GM19043 (cell line): ENCODE measurements around the gene GPR135.

Source experiments
- ATAC-seq: cut with Tn5 transposase; IDR thresholded peaks from one replicate; pipeline ENCODE4 v1.9.1; 2021; ENCODE audit warnings: low read depth; ENCODE audit not compliant: unreplicated experiment

Gene GPR135, protein sequence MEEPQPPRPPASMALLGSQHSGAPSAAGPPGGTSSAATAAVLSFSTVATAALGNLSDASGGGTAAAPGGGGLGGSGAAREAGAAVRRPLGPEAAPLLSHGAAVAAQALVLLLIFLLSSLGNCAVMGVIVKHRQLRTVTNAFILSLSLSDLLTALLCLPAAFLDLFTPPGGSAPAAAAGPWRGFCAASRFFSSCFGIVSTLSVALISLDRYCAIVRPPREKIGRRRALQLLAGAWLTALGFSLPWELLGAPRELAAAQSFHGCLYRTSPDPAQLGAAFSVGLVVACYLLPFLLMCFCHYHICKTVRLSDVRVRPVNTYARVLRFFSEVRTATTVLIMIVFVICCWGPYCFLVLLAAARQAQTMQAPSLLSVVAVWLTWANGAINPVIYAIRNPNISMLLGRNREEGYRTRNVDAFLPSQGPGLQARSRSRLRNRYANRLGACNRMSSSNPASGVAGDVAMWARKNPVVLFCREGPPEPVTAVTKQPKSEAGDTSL

DNA sequence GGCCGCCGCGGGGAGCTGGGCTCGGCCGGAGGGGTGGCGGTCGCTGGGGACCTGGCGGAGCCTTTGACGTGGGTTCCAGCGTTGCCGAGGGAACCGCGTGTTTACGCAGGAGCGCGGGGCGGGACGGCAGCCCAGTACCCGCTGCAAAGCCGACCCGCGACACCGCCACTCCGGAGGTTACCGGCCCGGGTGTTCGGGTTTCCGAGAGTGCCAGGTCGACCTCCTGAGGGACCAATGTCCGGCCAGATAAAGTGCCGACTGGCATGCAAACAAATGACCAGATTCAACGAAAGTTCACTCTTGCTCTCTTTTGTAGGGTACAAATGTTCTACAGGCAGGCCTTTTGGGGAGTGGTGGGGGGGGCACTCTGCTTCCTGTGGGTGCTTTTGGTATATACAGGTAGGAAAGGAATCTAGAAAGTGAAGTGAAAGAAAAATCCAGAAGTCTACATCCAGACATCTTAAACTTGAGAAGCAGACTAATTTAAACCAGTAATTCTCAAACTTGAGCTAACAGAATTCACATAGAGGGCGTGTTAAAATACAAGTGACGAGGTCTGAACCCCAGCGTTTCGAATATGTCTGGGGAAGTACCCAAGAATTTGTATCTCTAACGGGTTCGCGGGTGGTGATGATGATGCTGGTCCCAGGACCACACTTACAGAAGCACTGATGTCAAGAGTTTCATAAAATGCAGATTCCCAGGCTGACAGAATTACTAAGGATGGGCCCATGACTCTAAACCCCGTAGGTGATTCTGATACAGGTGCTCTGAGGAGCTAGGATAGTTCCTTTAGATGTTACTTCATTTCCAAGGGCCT, at the start of gene GPR135:
Gene GPR135, minus strand, starts transcription at position 65 of the 820 bp plus-strand sequence. CDS start 154 bp downstream, outside the sequence.
- peak; percentile 20 for ATAC-seq

DNA sequence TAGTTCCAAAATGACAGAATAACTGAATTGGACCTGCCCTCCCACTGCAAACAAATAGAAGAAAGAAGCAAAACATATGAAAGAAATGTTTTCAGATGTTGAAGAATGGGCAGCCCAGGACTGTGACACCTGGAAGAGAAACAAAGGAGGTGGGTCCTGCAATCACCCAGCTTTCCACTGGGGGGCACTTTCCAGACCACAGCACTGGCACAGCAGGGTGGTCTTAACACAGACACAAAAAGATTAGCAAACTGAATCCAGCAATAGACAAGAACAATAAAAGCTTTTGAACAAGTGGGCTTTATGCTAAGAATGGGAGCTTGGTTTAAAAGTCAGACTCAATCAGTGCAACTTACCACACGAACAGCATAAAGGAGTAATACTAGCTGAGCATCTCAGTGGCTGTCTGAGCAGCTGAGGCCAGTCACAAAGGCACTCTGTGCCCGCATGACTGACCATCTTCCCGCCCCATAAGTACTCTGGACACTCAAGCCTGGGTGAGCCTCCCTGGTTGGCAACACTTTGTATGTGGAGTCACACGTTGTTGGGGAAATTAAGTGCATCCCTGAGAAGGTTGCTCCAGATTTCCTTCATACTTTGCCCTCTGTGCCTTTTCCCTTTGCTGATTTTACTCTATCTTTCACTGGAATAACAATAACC, 46.9 kb upstream of the GPR135 start:
- ATAC-seq: no peak

DNA sequence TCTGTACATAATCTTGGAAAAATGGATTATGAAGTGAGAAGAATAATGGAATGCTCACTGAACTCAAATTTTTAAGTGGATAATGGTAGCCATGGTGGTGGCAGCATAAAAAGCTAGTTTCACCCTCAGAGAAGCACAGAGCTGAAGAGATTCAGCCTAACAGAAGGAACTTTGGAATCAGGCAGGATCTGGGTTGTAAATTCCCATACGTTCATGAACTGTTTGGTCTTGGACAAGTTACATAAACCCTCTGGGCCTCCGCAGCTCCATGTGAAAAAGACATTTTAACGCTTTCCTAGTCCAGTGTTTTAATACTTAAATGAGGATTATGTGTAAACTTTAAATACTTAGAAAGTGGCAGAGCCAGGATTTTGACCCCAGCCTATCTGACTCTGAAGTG, 45.8 kb upstream of the GPR135 start:
- no peak for ATAC-seq

DNA sequence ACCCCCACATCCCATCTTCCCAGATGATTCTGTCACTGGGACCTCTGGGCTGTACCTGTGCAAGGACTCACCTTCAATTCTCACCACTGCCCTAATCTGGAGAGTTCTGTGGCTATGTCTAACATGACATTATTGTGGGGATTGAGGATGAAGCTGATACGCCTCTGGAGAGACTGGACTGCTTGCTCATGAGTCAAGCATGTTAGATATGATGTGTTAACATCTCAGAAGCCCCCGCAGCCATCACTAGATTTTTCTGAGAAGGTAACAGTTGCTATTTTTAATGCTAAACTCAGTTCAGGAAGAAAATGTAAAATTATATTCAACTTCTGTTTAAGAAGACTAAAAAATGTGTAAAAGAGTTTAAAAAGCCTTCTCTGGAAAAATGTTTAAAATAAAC, 44.8 kb upstream of the GPR135 start:
- no peak for ATAC-seq

DNA sequence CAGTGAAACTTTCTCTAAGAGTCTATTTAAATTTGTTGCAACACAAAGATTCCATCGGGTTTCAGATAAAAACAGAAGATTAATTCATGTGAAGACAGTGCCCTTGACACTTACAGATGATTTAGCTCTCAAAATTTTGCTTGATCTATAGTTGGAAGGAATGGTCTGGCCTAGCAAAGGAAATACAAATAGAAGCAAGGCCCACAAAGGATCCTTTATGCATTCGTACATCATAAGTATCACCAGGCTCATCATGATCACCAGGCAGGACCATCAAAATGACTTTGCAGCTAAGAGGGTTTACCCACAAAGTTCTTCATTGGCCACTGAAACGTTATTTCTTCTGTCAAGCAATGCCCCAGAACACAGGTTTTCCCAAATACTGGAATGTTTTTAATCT, 43.9 kb upstream of the GPR135 start:
- ATAC-seq: no peak

DNA sequence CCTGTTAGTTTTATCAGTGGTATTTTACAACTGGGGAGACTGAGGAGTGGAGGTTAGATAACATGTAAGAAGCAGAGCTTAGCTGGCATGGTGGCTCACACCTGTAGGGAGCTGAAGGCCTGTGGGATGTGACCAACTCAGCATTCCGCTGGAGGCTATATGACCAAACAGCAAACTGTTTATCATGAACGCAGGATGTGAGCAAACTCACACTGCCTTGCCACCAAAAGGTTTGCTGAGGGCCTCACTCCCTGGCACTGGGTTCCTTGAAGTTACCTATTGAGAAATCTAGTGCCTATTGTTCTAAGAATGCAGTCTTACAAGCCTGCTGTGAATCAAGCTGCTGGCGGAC, 42.5 kb upstream of the GPR135 start:
- ATAC-seq: no peak

DNA sequence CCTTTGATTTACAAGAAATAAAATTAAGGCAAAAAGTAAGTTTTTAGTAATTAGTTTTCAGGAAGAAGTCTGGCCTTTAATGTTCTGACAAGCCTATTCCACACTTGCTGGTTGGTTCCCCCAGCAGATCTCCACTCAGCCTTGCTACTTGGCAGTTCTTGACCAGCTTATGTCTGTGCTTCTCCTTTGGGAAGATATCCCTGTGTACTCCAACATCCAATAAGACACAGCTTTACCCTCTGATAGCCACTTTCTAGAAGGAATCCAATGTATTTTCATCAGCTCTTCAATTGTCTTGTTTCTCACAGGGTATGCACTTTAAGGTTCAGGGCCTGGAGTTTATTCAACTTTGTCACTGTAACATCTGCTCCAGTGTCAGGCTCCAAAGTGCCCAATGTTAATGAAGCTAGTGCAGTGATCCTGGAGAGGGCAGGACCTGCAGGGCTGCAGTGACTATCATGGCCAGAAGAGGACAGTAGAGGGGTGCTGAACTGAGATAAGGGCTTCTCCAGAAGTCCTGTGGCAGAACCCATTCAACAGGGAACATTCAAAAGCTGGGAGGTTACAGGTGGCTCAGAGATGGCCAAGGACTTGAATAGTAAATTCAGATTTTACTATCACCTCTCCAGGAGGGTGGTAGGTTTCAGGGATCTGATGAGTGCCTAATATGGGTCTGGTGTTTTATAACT, 42.0 kb upstream of the GPR135 start:
- peak; percentile 69 for ATAC-seq

DNA sequence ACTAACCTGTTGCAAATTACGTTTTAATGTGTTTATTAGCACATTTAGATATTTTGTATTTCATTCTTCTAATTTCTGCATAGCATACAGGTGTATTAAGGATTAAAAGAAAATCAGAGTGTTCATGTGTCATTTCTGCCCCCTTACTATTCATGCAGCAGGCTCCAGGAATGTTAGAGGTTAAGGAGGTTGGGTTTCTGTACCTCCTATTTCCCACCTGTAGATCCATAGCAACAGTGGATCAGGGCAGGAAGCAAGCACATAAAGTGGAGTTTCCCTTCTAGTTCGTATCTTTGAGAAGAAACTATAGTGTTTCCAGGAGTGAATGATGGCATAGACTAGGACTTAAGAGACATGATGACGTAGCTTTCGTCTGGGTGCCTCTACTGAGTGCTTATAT, 38.1 kb upstream of the GPR135 start:
- no peak for ATAC-seq

DNA sequence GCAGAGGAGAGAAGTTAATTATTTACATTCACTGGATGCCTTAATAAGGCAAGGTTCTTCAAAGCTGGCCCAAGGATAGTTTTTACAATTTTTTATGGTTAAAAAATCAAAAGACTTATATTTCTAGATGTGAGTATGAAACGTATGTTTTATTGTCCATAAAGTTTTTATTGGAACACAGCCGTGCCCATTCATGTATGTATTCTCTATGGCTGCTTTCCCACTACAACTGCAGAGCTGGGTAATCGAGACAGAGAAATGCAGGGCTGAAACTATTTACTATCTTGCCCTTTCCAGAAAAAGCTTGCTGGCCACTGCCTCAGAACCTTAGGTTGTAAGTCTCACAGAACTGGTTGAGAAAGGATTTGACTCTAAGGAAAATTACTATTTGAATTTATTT, 35.6 kb upstream of the GPR135 start:
- ATAC-seq: no peak

DNA sequence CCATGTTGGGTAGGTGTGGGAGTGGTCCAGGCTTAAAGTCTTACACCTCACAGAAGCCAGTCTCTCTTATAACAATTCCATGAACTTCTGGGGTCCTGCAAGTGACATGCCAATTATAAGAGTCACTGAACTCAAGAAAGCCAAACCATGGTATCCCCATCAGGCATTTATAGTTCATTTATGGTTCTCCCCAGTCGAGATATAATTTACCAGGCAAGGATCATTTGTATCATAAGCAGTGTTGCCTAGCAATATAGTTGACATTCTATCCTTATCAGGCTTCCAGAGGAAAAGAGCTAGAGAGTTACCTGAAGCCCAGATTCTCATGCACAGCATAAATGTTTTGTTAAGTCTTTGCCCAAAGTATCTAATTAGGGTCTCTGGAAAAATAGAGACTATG, 27.2 kb upstream of the GPR135 start:
- ATAC-seq: no peak

DNA sequence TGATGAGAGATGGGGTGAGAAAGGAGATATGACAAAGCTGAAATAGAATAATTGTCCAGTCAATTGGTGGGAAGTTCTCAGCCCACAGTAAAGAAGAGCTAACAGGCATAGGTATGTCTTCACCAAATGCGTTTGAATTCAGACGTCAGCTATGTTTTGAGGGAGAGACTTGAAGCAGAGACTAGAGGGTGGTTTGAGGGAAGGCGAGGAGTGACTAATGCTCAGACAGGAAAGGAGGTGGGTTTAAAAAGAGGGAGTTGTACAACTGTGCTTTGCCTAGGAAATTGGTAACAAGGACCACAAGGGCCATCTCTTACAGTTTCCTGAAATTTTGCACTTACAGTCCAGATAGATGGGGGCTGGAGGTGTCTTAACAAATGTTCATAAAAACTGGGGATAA, 25.6 kb upstream of the GPR135 start:
- no peak for ATAC-seq

DNA sequence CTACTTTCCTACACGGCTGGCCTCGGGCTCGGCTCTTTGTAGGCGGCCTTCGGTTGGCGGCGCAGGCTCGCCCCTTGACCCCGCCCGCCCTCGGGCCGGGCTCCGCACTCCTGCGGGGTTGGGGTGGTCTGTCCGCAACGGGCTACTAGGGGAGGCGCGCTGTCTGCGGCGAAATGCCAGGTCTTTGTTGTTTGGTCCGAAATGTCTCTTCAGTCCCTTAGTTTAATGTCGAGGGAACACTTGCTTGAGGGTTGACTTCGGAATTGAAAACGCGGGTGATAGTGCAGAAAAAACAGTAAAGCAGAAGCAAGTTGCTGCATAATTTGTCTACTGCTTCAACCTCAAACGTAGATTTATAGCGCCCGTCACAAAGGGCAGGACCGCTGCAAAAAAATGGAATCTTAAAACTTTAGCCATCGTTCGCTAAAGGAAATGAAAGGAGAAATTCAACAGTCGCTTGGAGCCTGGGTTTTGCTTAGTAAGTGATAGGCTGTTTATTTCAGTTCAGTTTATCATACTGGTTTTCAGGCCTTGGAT, 19.5 kb upstream of the GPR135 start:
- ATAC-seq: peak; percentile 34

DNA sequence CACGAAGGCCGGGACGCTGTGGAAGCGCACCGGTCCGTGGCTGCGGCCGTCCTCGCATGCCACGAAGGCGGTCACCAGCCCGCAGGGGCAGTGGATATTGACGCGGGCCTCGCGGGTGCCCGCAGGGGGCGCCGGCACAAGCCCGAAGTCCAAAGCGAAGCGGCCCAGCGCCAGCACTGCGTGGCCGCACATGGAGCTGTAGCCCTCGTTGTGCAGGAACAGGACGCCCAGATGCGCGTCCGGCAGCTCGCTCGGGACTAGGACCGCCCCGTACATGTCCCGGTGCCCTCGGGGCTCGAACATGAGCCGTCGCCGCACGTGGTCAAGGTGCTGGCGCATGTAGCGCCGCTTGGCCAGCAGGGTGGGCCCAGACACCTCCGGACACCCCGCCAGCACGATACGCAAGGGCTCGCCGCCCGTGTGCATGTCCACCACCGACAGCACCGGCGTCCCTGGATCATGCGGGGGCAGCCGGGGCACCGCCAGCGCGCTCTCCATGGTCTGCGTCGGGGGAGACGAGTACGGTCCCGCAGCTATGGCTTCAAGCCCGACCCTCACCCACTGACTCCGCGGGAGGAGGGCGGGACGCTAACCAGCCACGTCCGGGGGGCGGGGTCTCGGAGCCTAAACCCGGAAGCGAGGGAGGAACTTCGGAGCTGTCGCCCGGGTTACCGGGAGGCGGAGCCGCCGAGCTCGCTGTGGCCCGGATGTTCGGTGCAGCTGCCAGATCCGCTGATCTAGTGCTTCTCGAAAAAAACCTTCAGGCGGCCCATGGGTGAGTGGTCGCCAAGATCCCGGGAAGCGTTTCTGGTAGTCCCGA, 18.8 kb upstream of the GPR135 start, which contains the start of the genes JKAMP and L3HYPDH:
Gene JKAMP, plus strand, starts transcription at position 699 of the 820 bp plus-strand sequence. Its CDS starts 73 bp downstream, at position 772.
Gene L3HYPDH, minus strand, starts transcription at position 590 of the 820 bp plus-strand sequence. Its CDS starts 92 bp downstream, at position 498.
- peak; percentile 77 for ATAC-seq

DNA sequence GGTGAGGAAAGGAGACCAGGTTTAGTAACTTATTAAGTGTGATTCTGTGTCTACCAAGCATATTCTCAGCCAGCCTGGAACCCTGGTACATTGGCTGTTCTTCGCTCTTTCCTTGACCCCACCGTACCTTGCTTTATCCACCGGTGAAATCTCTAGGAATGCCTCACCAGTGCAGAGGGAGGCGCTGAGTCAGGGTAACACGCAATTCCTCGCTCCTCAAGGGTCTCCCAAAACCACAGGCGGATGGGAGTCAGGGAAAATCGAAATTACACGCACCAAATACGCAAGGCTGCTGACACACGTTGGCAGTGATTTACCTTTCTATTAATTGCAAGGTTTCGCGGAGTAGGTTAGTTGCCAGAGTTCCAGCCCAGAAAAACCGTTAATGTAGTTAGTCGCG, 18.2 kb upstream of the GPR135 start:
- no peak for ATAC-seq

DNA sequence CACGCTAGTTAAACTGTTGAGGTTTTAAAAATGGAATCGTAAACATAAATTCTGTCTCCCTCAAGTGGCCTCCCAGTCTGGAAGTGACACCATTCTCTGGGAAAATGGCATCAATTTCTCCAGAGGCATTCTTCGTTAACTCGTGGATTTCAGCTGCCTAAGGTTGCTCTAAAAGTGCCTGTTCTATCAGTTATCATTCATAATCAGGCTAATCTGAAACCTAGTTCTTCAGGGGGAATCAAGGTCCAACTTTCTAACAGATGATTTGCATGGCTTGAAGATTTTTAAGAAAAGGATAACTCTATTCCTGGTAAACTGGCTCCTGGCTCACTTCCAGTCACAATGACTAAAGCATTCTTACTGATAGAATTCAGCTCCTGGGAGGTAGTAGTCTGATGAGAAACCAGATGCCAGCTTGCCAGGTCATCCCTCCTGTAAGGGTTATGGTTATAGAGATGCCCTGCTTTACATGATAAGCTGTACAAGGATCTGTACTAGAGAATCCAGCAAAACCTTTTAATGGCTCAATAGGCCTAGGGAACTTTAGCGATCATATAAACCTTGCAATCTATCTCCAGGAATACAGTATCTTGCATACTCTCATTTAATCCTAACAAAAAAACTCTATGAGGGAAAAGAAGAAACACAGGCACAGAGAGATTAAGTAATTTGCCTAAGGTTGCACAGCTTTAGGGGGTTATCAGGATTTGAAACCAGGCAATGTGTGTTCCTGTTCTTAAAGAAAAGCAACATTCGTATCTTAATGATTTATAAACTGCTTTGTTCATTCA, 17.6 kb upstream of the GPR135 start:
- ATAC-seq: no peak

DNA sequence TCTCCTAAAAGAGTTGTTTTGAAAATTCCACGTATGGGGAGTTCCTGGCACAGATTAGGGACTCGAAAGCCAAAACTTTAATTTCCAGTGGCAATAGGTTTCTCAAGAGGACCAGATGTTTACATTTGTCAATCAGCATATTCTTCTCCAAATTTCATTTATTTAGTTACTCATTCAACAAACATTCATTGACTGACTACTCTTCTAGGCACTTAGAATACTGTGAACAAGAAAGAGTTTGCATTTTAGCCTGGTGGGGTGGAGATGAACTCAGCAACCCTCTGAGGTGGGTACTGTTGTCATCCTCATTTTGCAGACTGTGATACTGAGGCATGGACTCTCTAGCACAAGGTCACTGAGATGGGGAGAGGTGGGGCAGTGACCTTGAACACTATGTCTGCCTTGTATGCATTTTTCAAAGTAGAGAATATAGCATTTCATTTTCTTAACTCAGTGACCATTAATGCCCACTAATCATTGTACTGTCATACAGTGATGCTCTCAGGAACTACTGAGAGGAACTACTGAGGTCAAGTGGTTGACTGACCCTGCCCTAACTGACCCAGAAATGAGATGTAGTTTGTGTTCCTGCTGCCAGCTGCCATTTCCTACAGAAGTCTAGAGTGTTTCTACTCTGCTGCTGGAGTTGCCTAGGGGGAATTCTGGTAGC, 16.8 kb upstream of the GPR135 start:
- ATAC-seq: no peak

DNA sequence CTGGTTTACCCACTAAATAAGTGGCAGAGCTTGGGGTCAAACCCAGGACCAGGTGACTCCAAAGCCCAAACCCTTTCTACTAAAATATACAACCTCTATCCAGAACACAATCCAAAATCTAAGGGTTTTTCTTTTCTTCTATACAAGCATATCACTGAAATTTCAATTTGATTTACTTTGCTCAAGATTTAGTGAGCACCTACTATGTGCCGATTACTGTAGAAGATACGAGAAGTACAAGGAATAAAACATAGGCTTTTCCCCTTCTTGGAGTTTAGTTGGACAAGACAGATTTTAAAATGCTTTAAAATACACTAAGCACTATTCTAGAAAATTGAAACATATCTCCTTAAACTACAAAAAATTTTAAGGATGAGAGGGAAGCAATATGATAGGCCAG, 16.2 kb upstream of the GPR135 start:
- ATAC-seq: no peak

DNA sequence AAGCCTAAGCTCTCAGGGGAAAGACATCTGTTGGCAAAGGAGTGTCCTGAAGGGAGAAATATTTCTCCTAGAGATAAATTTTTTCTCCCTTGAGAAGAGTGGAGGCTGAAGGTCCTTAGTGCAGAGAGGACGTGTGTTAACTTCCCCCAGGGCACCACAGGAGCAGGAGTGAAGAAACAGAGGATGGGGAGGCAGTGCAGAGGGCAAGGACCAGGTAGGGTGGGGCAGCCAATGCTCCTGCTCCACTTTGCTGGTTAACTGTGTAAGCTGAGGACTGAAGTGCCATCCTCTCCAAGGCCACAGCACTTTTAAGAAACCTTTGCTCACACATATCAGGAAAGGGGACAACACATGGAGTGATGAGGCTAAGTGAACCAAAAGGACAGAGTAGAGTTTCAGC, 15.0 kb upstream of the GPR135 start:
- no peak for ATAC-seq
